Measurements from ENCODE around the gene CNIH4.

DNA sequence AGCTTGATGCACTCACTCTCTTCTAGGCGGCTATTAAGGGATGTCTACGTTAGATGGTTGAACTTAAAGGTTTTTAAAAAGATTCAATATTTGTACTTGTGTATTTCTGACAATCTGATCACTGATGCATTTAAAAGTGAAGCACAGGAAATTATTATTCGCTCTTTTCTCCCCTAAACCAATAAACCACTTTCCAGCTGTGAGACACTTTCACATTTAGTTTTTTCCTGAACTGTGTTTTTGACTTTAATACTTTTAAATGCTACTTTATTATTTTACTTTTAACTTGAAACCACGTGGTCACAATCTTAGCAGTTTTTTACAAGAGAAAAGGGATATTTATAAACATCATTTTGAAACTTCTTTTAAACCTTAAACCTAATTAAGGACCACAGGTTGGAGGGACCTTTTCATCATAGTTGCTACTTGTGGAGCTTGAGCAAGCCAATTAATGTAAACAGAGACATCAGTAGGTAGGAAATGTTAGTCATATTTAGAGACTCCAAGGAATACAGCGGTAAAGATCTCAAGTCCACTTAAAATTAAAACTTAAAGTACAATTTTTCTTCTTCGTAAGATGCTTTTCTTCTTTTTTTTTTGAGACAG, 68.7 kb downstream of the CNIH4 start:
- TF ChIP-seq SMC3 (conservative IDR thresholded peaks at IDR 0.05; ENCODE audit: poor library complexity) (no peak), EP300 (conservative IDR thresholded peaks at IDR 0.05; ENCODE audit: poor library complexity, severe bottlenecking) (no peak), CTCF (IDR thresholded peaks at IDR 0.05; ENCODE audit: poor library complexity, severe bottlenecking) (no peak), POLR2AphosphoS5 (IDR thresholded peaks at IDR 0.05) (no peak), RAD21 (conservative IDR thresholded peaks at IDR 0.05) (no peak), EZH2 (IDR thresholded peaks at IDR 0.05; ENCODE audit: borderline replicate concordance, insufficient read depth, low read length, poor library complexity, severe bottlenecking) (no peak), REST (IDR thresholded peaks at IDR 0.05; ENCODE audit: borderline replicate concordance) (no peak)
